ENCODE measurements around the gene NKAIN4.

- TF ChIP-seq, protein P1, sequence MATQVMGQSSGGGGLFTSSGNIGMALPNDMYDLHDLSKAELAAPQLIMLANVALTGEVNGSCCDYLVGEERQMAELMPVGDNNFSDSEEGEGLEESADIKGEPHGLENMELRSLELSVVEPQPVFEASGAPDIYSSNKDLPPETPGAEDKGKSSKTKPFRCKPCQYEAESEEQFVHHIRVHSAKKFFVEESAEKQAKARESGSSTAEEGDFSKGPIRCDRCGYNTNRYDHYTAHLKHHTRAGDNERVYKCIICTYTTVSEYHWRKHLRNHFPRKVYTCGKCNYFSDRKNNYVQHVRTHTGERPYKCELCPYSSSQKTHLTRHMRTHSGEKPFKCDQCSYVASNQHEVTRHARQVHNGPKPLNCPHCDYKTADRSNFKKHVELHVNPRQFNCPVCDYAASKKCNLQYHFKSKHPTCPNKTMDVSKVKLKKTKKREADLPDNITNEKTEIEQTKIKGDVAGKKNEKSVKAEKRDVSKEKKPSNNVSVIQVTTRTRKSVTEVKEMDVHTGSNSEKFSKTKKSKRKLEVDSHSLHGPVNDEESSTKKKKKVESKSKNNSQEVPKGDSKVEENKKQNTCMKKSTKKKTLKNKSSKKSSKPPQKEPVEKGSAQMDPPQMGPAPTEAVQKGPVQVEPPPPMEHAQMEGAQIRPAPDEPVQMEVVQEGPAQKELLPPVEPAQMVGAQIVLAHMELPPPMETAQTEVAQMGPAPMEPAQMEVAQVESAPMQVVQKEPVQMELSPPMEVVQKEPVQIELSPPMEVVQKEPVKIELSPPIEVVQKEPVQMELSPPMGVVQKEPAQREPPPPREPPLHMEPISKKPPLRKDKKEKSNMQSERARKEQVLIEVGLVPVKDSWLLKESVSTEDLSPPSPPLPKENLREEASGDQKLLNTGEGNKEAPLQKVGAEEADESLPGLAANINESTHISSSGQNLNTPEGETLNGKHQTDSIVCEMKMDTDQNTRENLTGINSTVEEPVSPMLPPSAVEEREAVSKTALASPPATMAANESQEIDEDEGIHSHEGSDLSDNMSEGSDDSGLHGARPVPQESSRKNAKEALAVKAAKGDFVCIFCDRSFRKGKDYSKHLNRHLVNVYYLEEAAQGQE (IDR thresholded peaks at IDR 0.05) = no peak
- TF ChIP-seq CTCF (IDR thresholded peaks at IDR 0.05; ENCODE audit: low read depth, low read length, missing input control) (no peak), GABPA (IDR thresholded peaks at IDR 0.05 in 1 of 2, conservative IDR thresholded peaks at IDR 0.05 in 1 of 2) (no peak), FOXA1 (IDR thresholded peaks at IDR 0.05) (no peak), FOXA2 (IDR thresholded peaks at IDR 0.05) (no peak)
- TF ChIP-seq, protein P2, sequence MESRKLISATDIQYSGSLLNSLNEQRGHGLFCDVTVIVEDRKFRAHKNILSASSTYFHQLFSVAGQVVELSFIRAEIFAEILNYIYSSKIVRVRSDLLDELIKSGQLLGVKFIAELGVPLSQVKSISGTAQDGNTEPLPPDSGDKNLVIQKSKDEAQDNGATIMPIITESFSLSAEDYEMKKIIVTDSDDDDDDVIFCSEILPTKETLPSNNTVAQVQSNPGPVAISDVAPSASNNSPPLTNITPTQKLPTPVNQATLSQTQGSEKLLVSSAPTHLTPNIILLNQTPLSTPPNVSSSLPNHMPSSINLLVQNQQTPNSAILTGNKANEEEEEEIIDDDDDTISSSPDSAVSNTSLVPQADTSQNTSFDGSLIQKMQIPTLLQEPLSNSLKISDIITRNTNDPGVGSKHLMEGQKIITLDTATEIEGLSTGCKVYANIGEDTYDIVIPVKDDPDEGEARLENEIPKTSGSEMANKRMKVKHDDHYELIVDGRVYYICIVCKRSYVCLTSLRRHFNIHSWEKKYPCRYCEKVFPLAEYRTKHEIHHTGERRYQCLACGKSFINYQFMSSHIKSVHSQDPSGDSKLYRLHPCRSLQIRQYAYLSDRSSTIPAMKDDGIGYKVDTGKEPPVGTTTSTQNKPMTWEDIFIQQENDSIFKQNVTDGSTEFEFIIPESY (IDR thresholded peaks at IDR 0.05) = no peak
Measured at GRCh38 chr20:63212393-63212730, 41.9 kb downstream of the NKAIN4 start.
